Measurements from ENCODE around the gene GPC6. TPM values are rescaled to one million over a fixed set of nuclear protein-coding genes. Genes with fewer than 3 reads are reported as not detected.

GPC6 gene
- total RNA-seq, 2 donors from 2014 or later = 3.4 to 5.3 TPM

- DNase-seq (ENCODE audit: low spot score) = no peak
- Histone ChIP-seq H3K4me1 (replicated peaks) (no peaks in the 10 kb centered on the region), H3K4me3 (no peak overlapping the region), H3K27ac (no peak overlapping the region), H3K27me3 (replicated peaks; ENCODE audit: insufficient read depth) (no peaks in the 10 kb centered on the region), H3K9me3 (no peaks in the 10 kb centered on the region), H3K36me3 (no peaks in the 10 kb centered on the region)
- intact Hi-C loops (cut with DNase I) = no loop called here
- 81% methylated on average over 5 of the region's 5 CpGs for WGBS
- TF ChIP-seq POLR2A (IDR thresholded peaks at IDR 0.05) (no peak), POLR2AphosphoS5 (IDR thresholded peaks at IDR 0.05) (no peak)
- TF ChIP-seq, protein P1, sequence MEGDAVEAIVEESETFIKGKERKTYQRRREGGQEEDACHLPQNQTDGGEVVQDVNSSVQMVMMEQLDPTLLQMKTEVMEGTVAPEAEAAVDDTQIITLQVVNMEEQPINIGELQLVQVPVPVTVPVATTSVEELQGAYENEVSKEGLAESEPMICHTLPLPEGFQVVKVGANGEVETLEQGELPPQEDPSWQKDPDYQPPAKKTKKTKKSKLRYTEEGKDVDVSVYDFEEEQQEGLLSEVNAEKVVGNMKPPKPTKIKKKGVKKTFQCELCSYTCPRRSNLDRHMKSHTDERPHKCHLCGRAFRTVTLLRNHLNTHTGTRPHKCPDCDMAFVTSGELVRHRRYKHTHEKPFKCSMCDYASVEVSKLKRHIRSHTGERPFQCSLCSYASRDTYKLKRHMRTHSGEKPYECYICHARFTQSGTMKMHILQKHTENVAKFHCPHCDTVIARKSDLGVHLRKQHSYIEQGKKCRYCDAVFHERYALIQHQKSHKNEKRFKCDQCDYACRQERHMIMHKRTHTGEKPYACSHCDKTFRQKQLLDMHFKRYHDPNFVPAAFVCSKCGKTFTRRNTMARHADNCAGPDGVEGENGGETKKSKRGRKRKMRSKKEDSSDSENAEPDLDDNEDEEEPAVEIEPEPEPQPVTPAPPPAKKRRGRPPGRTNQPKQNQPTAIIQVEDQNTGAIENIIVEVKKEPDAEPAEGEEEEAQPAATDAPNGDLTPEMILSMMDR (IDR thresholded peaks at IDR 0.05) = no peak
Measured at GRCh38 chr13:93982179-93982918, 755.7 kb downstream of the GPC6 start.

DNA sequence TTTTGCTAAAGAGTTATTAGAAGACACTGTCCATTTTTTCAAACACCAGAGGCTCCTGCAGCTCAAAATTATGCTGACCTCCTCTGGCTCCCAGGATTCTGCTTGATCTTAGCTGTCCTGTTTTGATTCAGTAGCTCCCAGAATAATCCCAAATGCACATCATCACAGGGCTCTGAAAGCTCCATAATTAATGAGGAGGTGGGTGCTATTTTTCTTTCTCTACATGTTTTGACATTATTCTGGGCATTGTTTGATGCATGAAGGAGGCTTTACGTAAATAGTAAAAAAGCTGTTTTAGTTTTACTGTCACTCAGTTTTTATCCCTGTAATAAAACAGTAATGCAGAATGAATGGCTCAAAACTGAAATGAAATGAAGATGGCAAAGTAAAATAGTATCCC is 757.4 kb downstream of the GPC6 start:
- no peaks in the 10 kb centered on the region for H3K27me3 ChIP-seq (replicated peaks; ENCODE audit: insufficient read depth)
- H3K4me3 ChIP-seq = no peak overlapping the region
- intact Hi-C loops (cut with DNase I) = no loop called here
- H3K4me1 ChIP-seq (replicated peaks) = no peaks in the 10 kb centered on the region
- no peaks in the 10 kb centered on the region for H3K9me3 ChIP-seq
- DNase-seq (ENCODE audit: low spot score) = no peak
- no peaks in the 10 kb centered on the region for H3K36me3 ChIP-seq
- TF ChIP-seq, protein P1 (IDR thresholded peaks at IDR 0.05) = no peak
- TF ChIP-seq POLR2AphosphoS5 (IDR thresholded peaks at IDR 0.05) (no peak), POLR2A (IDR thresholded peaks at IDR 0.05) (no peak)
- WGBS = 84% methylated on average over 1 of the region's 1 CpG
- no peak overlapping the region for H3K27ac ChIP-seq

DNA sequence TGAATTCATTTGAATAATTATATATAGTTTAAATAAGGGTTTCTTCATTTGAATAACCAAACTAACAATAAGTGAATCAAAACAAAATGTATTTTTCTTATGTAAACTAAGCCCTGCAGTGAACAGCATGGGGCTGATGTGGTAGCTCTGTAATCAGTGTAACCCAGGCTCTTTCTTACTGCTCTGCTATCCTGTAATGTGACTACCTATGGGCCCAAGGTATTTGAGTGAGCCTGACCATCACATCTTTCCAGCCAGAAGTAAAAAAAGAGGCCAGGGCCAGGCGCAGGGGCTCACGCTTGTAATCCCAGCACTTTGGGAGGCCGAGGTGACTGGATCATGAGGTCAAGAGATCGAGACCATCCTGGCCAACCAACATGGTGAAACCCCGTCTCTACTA is 758.3 kb downstream of the GPC6 start:
- intact Hi-C loops (cut with DNase I) = no loop called here
- no peaks in the 10 kb centered on the region for H3K9me3 ChIP-seq
- H3K4me1 ChIP-seq (replicated peaks) = no peaks in the 10 kb centered on the region
- no peak for TF ChIP-seq POLR2AphosphoS5 (IDR thresholded peaks at IDR 0.05)
- TF ChIP-seq, protein P1 (IDR thresholded peaks at IDR 0.05) = no peak
- TF ChIP-seq POLR2A (IDR thresholded peaks at IDR 0.05) = no peak
- no peak for DNase-seq (ENCODE audit: low spot score)
- no peak overlapping the region for H3K27ac ChIP-seq
- H3K36me3 ChIP-seq = no peaks in the 10 kb centered on the region
- H3K27me3 ChIP-seq (replicated peaks; ENCODE audit: insufficient read depth) = no peaks in the 10 kb centered on the region
- 94% methylated on average over 5 of the region's 5 CpGs for WGBS
- H3K4me3 ChIP-seq = no peak overlapping the region

- intact Hi-C loops (cut with DNase I) = no loop called here
- H3K4me3 ChIP-seq = no peak overlapping the region
- no peaks in the 10 kb centered on the region for H3K27me3 ChIP-seq (replicated peaks; ENCODE audit: insufficient read depth)
- no peak for DNase-seq (ENCODE audit: low spot score)
- no peaks in the 10 kb centered on the region for H3K9me3 ChIP-seq
- no peaks in the 10 kb centered on the region for H3K4me1 ChIP-seq (replicated peaks)
- no peaks in the 10 kb centered on the region for H3K36me3 ChIP-seq
- H3K27ac ChIP-seq = no peak overlapping the region
- TF ChIP-seq, protein P1 (IDR thresholded peaks at IDR 0.05) = no peak
- no peak for TF ChIP-seq POLR2AphosphoS5 (IDR thresholded peaks at IDR 0.05)
- TF ChIP-seq POLR2A (IDR thresholded peaks at IDR 0.05) = no peak
Measured at GRCh38 chr13:93987458-93987857, 760.9 kb downstream of the GPC6 start.

- Histone ChIP-seq H3K9me3 (no peaks in the 10 kb centered on the region), H3K27ac (no peak overlapping the region), H3K27me3 (replicated peaks; ENCODE audit: insufficient read depth) (no peaks in the 10 kb centered on the region), H3K4me3 (no peak overlapping the region), H3K4me1 (replicated peaks) (no peaks in the 10 kb centered on the region), H3K36me3 (no peaks in the 10 kb centered on the region)
- TF ChIP-seq POLR2AphosphoS5 (IDR thresholded peaks at IDR 0.05) = no peak
- TF ChIP-seq POLR2A (IDR thresholded peaks at IDR 0.05) = no peak
- TF ChIP-seq, protein P1 (IDR thresholded peaks at IDR 0.05) = no peak
- intact Hi-C loops (cut with DNase I) = no loop called here
- DNase-seq (ENCODE audit: low spot score) = no peak
Measured at GRCh38 chr13:93991569-93991968, 765.0 kb downstream of the GPC6 start.
